RWPE1 (cell line): Measurements from ENCODE around the gene COIL.

ENCODE experiments used
- CTCF ChIA-PET: fragments of 350-600 bp; sonication (Branson Sonifier 250); formaldehyde crosslinking; extraction: SDS; loops from one replicate; lab custom pipeline; 2021; lab: Yijun Ruan, JAX
- POLR2A ChIA-PET: fragments of 400-600 bp; formaldehyde crosslinking; extraction: SDS; loops from one replicate; lab custom pipeline; 2020; ENCODE audit warnings: antibody characterized with exemption; ENCODE audit not compliant: low non-redundant PET; lab: Yijun Ruan, JAX
- DNase-seq: peaks from one replicate; pipeline ENCODE4 v3.0.0; 2012; ENCODE audit warnings: low spot score
- H3K27ac ChIP-seq: fragments of 450-650 bp; 2 replicates; pipeline ENCODE4 v1.5.1; 2017
- TF ChIP-seq, protein P1 (sequence below): fragments of 450-650 bp; conservative IDR thresholded peaks from 2 replicates; pipeline ENCODE4 v1.5.1; 2017; ENCODE audit warnings: low read depth, mild to moderate bottlenecking

The COIL gene

DNA sequence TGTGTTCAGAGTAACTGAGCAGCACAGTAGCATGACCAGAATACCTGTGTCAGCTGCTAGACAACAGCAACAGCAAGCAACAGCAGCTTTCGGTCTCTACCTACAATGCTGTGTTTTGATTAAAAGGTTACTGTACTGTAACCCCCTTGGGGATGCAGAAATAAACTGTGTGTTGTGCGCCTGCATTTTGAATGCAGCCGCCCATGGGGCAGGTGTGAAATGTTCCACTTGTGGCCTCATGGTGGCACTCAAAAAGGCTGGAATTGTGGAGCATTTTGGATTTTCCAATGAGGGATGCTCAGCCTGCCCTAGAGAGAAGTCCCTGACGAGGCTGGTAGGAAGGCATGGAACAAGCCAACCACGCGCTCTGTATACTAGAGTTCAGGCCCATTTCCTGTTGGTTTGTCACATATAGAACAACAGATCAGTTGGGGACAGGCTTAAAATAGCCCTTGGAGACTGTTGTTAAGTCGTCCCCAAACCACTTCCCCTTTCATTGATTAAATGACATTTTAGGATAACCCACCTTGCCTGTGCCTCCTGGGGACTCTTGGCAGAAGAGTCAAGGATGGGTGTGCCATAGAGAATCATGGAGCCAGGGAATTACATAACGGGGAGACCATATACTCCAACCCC, 44.2 kb upstream of the COIL start:
- ChIA-PET POLR2A (no interaction called here), CTCF (interaction anchor here (0.6 kb wide), 2 partner anchors 63 to 133 kb away, joined by 8 to 9 read pairs; no protein-coding TSS in a partner anchor)
- TF ChIP-seq, protein P1, sequence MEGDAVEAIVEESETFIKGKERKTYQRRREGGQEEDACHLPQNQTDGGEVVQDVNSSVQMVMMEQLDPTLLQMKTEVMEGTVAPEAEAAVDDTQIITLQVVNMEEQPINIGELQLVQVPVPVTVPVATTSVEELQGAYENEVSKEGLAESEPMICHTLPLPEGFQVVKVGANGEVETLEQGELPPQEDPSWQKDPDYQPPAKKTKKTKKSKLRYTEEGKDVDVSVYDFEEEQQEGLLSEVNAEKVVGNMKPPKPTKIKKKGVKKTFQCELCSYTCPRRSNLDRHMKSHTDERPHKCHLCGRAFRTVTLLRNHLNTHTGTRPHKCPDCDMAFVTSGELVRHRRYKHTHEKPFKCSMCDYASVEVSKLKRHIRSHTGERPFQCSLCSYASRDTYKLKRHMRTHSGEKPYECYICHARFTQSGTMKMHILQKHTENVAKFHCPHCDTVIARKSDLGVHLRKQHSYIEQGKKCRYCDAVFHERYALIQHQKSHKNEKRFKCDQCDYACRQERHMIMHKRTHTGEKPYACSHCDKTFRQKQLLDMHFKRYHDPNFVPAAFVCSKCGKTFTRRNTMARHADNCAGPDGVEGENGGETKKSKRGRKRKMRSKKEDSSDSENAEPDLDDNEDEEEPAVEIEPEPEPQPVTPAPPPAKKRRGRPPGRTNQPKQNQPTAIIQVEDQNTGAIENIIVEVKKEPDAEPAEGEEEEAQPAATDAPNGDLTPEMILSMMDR = peak; percentile 18; the same call in 1 of the 2 replicates
- no peak overlapping the region for H3K27ac ChIP-seq
- no peak for DNase-seq

DNA sequence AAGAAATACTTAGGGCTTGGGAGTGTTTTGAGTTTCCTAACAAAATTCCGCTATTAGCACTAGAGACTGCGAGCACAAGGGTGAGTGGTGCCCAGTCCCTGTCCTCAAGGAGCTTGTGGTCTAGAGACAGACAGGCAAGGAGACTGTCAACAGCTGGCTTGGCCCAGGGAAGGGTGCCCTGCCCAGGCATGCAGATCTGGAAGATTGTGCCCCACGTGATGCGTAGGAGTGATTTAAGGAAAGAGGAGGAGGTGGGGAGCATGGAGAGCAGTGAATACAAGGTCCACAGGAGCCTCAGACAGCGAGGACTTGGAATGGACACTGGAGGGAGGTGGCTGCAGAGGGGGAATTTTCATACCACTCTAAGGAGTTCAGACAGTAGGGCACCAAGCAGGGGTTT, 42.1 kb upstream of the COIL start:
- no peak overlapping the region for H3K27ac ChIP-seq
- no peak for DNase-seq
- ChIA-PET POLR2A (no interaction called here), CTCF (interaction anchor here (0.6 to 0.7 kb wide), 2 partner anchors 42 to 134 kb away, joined by 3 to 10 read pairs; partner anchors contain the start of gene COIL)
- TF ChIP-seq, protein P1 = no peak

DNA sequence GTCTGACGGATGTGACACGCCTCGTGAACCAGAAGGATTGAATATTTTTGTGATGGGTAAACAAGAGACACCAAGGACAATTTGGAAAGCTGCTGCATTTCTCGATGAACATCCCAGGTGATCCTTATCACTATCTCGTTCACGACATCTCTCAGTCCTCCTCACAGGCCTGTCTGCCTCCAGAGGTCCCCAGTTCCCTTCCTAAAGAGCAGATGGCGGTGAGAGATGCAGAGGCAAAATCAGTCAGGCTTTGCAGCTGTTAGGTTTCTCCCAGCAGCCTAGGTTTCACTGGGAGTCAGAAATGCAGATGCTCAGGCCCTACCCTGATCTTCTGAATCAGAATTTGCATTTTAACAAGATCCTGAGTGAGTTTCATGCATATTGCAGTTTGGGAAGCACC, 40.7 kb upstream of the COIL start:
- ChIA-PET POLR2A (no interaction called here), CTCF (no interaction called here)
- TF ChIP-seq, protein P1 = no peak
- no peak for DNase-seq
- H3K27ac ChIP-seq = no peak overlapping the region

DNA sequence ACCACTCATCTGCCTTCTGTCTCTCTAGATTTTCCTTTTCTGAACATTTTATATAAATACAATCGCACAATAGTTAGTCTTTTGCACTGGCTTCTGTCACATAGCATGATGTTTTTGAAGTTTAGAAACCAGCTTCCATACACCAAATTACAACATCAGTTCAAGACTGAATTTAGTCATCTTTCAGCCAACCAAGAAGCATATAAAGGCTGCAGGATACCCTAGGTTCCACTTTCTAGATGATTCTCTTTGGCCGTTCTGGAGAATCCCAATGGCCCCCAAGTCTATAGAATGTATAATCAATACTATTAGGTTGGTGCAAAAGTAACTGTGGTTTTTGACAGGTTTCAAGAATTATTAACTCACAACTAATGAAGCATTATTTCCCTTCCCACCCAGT, 36.5 kb upstream of the COIL start:
- TF ChIP-seq, protein P1 = no peak
- no peak for DNase-seq
- POLR2A ChIA-PET = no interaction called here
- CTCF ChIA-PET = interaction anchor here (0.6 kb wide), 1 partner anchor 55 kb away, joined by 5 read pairs; no protein-coding TSS in a partner anchor
- no peak overlapping the region for H3K27ac ChIP-seq

GRCh38 chr17:56995766-56996165, 34.9 kb upstream of the COIL start:
- no peak overlapping the region for H3K27ac ChIP-seq
- DNase-seq = no peak
- CTCF ChIA-PET = interaction anchor here (1.0 kb wide), 1 partner anchor 12 kb away, joined by 3 read pairs; no protein-coding TSS in a partner anchor
- TF ChIP-seq, protein P1 = no peak
- POLR2A ChIA-PET = no interaction called here

DNA sequence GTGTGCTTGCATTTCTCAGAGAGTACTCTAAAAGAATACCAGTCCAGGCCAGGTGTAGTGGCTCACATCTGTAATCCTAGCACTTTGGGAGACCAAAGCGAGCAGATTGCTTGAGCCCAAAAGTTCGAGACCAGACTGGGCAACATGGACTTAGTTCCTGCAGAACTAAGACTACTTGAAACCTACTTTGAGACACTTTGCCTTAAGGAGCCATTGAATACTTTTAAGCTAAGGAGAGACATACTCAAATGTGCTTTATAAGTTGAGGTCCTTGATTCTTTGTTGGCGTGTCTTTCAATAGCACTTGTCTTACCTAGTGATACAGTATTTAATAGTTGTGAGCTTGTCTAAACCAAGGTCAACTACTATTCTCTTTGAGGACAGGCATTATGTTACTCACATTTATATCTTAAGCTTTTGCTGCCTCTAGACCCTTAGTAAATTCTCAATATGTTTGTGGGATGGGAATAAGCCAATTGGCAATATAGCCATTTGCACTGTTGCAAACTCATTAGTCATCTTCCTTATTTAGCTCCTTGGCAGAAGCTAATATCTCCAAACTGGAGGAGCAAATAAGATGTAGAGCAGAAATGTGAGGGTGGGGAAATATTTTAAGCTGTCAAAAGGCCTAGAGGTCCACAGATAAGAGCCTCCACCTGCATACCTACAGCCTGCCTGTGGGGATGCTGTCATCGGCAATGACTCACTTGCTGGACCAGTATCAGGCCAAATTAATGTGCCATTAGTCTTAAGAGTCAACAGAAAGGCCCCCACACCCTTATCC, 33.4 kb upstream of the COIL start:
- no peak overlapping the region for H3K27ac ChIP-seq
- TF ChIP-seq, protein P1 = no peak
- POLR2A ChIA-PET = no interaction called here
- peak; percentile 34 for DNase-seq
- CTCF ChIA-PET = interaction anchor here (0.6 kb wide), 2 partner anchors 12 to 117 kb away, joined by 3 to 4 read pairs; no protein-coding TSS in a partner anchor
